AG20443 (cell line): ENCODE results near the gene AKAP13.
"Not testable (repeated sequence)": the region's sequence is repeated elsewhere in the genome, so short reads cannot be mapped to it uniquely, and the experiment has no call there.

Source experiments
- DNase-seq: peaks from one replicate; pipeline ENCODE4 v3.0.0; 2012; ENCODE audit warnings: low spot score, mixed read lengths

The AKAP13 gene

DNA sequence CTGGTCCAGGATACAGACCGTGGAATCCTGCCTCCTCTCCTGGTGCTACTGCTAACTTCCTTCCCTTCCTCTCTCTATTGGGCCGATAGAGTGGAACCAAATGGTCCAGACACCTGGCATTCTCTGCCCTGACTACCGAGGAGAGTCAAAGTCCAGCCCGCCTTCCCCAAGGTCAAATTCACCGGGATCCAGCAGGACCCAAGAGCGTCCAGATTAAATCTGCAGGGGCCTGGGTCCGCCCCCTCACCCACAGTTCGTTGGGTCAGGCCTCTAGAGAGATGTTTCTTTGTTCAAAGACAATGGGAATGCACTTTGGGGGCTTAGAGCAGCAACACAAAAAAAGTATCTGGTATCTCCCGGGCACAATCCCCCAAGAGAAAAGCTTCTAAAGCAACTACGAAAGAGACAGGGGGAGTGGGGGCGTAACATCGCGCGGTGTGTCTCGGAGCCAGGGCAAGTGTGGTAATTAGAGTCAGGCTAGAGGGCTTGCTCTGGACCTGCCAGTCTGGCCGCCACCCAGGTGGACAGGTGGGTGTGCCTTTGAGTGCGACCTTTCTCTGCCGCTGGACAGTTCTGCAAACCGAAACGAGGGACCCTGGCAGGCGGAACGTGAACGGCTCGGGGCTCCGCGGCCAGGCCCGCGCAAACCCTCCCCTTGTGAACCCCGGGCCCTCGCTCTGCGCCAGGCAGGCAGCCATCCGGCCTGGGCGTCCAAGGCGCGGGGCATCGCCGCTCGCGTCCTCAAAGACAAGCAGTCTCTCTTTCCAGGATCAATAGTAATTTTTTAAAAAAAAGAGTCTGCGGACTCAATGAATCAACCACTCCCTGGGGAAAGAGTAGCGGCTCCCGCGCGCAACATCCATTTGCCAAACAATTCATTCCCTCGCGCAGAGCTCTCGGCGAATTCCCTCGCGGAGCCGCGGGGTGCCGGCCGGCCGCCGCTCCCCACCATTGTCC lies 413.5 kb downstream of the AKAP13 start:
- peak; percentile 56 for DNase-seq

DNA sequence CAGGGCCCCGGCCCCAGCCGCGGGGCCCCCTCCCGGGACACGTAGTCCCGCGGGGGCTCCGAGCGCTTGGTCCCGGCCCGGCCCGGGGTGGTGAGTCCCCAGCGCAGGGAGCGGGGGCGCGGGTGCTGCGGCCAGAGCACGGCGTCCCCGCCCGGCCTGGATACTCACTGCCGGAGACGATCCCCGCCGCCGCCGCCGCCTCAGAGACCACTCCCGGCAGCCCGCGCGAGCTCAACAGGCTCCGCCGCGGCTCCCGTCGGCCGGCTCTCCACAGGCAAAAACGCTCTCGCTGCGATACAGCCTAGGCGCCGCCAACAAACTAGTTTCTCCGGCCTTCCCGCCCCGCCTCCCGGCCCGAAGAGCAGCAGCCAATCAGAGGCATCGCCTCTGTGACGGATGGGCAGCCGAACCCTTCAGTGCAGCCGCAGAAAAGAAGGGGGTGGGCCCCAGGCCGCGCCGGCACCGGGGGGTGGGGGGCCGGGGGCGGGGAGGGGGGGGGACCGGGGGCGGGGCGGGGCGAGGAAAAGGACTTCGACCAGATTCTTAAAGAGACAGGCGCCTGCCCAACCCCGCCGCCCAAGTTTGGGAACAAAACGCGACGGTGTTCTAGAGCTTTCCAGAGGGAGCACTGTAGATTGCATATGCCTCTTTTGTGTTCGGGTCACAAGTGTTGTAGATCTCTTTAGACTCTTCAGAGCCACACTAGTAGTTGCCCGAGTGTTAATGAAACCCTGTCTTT lies 414.4 kb downstream of the AKAP13 start, which contains the start of gene KLHL25:
KLHL25 (minus strand) TSS at position 328 of the 739 bp plus-strand sequence. CDS start 25,115 bp downstream, outside the sequence.
- peak; percentile 99 for DNase-seq

DNA sequence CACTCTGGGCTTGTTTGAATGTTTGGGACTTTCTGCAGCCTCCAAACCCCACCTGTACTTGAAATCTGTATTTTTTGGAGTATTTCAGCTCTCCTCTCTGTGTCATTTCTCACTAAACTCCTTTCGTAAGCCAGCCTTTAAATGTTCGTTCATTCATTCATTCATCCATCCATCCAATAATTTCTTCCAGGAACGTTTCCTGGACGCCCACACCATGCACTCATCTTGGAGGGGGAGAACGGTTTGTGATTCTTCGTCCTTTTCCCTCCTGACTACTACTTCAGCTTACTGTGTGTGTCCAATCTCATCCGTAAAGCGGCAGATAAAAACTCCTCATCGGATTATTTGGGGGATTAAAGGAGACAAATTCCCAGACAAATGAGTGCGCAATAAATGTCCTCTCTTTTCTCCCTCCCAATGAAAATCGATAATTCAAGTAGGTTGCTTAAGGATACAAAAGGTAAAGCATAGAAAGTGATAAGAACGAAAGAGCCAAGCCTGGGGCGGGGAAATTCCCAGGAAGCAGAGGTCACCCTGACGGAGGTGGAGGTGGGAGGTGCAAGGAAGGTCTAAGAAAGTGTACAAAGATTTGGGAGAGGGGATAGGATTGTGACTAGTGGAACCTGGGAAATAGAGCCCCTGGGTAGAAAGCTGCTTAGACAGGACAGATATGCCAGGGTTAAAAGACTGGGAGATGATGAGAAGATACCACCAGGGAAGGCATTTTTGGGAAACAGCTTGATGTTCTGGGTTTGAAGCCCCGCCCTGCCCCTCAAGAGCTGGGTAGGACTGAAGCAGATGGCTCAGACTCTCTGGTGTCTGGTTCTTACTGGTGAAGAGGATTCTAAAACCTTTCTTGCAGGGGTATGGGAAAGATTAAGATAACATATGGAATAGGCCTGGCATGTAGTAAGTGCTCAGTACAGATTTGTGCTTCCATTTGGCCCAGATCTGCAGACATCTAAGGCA lies 415.2 kb downstream of the AKAP13 start:
- DNase-seq: no peak

DNA sequence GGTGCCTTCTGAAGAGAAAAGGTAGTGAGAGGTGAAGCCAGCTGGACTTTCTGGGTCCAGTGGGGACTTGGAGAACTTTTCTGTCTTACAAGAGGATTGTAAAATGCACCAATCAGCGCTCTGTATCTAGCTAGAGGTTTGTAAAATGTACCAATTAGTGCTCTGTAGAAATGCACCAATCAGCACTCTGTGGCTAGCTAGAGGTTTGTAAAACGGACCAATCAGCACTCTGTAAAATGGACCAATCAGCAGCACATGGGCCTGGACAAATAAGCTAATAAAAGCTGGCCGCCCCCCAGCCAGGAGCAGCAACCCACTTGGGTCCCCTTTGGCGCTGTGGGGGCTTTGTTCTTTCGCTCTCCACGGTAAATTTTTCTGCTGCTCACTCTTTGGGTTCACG lies 416.0 kb downstream of the AKAP13 start:
- not testable (repeated sequence) for DNase-seq
